Measurements from ENCODE around the gene MRPL57.
"Not testable (repeated sequence)": the region's sequence is repeated elsewhere in the genome, so short reads cannot be mapped to it uniquely, and the experiment has no call there.

The MRPL57 gene

GRCh38 chr13:21176215-21176981 lies at the start of gene MRPL57, which contains the start of gene SKA3:
Gene MRPL57 (plus strand): TSS chr13:21176658. CDS start chr13:21176917, 259 bp downstream.
Gene SKA3 (minus strand): TSS chr13:21176552. CDS start chr13:21176477, 75 bp downstream.
- peak; percentile 95 for DNase-seq (ENCODE audit: low spot score)

- no peak for DNase-seq (ENCODE audit: low spot score)
These were observed 46.3 kb upstream of the MRPL57 start for GRCh38 chr13:21130116-21130515.

GRCh38 chr13:21133077-21133476 lies 43.4 kb upstream of the MRPL57 start:
- DNase-seq (ENCODE audit: low spot score): no peak

GRCh38 chr13:21134475-21134874 lies 42.0 kb upstream of the MRPL57 start:
- no peak for DNase-seq (ENCODE audit: low spot score)

GRCh38 chr13:21135833-21136232 lies 40.6 kb upstream of the MRPL57 start:
- DNase-seq (ENCODE audit: low spot score): not testable (repeated sequence)

GRCh38 chr13:21137696-21138095 lies 38.8 kb upstream of the MRPL57 start:
- no peak for DNase-seq (ENCODE audit: low spot score)

- no peak for DNase-seq (ENCODE audit: low spot score)
These were observed 37.9 kb upstream of the MRPL57 start for GRCh38 chr13:21138561-21138960.

GRCh38 chr13:21139374-21139773 lies 37.1 kb upstream of the MRPL57 start:
- no peak for DNase-seq (ENCODE audit: low spot score)

- DNase-seq (ENCODE audit: low spot score): no peak
These were observed 33.7 kb upstream of the MRPL57 start for GRCh38 chr13:21142766-21143165.

GRCh38 chr13:21147827-21148226 lies 28.6 kb upstream of the MRPL57 start:
- DNase-seq (ENCODE audit: low spot score): no peak

GRCh38 chr13:21148557-21149258 lies 27.8 kb upstream of the MRPL57 start:
- no peak for DNase-seq (ENCODE audit: low spot score)

GRCh38 chr13:21149568-21149967 lies 26.9 kb upstream of the MRPL57 start:
- no peak for DNase-seq (ENCODE audit: low spot score)

GRCh38 chr13:21150013-21150412 lies 26.4 kb upstream of the MRPL57 start:
- DNase-seq (ENCODE audit: low spot score): no peak

GRCh38 chr13:21152251-21152899 lies 24.1 kb upstream of the MRPL57 start:
- DNase-seq (ENCODE audit: low spot score): no peak

GRCh38 chr13:21164631-21165030 lies 11.8 kb upstream of the MRPL57 start:
- DNase-seq (ENCODE audit: low spot score): no peak

- DNase-seq (ENCODE audit: low spot score): not testable (repeated sequence)
These were observed 10.9 kb upstream of the MRPL57 start for GRCh38 chr13:21165606-21166005.

GRCh38 chr13:21171420-21171819 lies 5.0 kb upstream of the MRPL57 start:
- DNase-seq (ENCODE audit: low spot score): no peak

GRCh38 chr13:21173767-21174166 lies 2.7 kb upstream of the MRPL57 start:
- DNase-seq (ENCODE audit: low spot score): not testable (repeated sequence)

GRCh38 chr13:21175656-21176214 lies 723 bp upstream of the MRPL57 start:
- no peak for DNase-seq (ENCODE audit: low spot score)

GRCh38 chr13:21176982-21177284 lies 475 bp downstream of the MRPL57 start:
- no peak for DNase-seq (ENCODE audit: low spot score)

GRCh38 chr13:21181671-21182070 lies 5.2 kb downstream of the MRPL57 start:
- DNase-seq (ENCODE audit: low spot score): no peak

- not testable (repeated sequence) for DNase-seq (ENCODE audit: low spot score)
These were observed 10.0 kb downstream of the MRPL57 start for GRCh38 chr13:21186410-21186809.

GRCh38 chr13:21194756-21195155 lies 18.3 kb downstream of the MRPL57 start:
- DNase-seq (ENCODE audit: low spot score): not testable (repeated sequence)
